H9 (cell line): ENCODE data around the gene XBP1. TPM values are rescaled to one million over a fixed set of nuclear protein-coding genes. Genes with fewer than 3 reads are reported as not detected.

ENCODE experiments used
- DNase-seq: peaks from one replicate; pipeline ENCODE4 v3.0.0-alpha.2; 2017
- H2AFZ ChIP-seq: one replicate; pipeline ENCODE4 v1.6.1; 2013; ENCODE audit warnings: mild to moderate bottlenecking, low read length, control low read depth, moderate library complexity
- H2AK5ac ChIP-seq: 2 replicates; pipeline ENCODE4 v1.6.1; 2013; ENCODE audit warnings: low read length, control low read depth, mixed read lengths; ENCODE audit not compliant: insufficient read length
- H2BK120ac ChIP-seq: one replicate; pipeline ENCODE4 v1.6.1; 2013; ENCODE audit warnings: low read depth, mild to moderate bottlenecking, low read length, control low read depth, inconsistent platforms; ENCODE audit not compliant: poor library complexity, severe bottlenecking
- H2BK12ac ChIP-seq: 2 replicates; pipeline ENCODE4 v1.6.1; 2013; ENCODE audit warnings: low read length, control low read depth, mixed read lengths, low read depth; ENCODE audit not compliant: insufficient read length
- H2BK15ac ChIP-seq: 2 replicates; pipeline ENCODE4 v1.6.1; 2013; ENCODE audit warnings: low read depth, low read length, control low read depth
- H2BK20ac ChIP-seq: one replicate; pipeline ENCODE4 v1.6.1; 2013; ENCODE audit warnings: low read depth, mild to moderate bottlenecking, low read length, control low read depth, inconsistent platforms; ENCODE audit not compliant: poor library complexity, severe bottlenecking
- H2BK5ac ChIP-seq: 2 replicates; pipeline ENCODE4 v1.6.1; 2013; ENCODE audit warnings: low read length, control low read depth, mixed read lengths; ENCODE audit not compliant: insufficient read length
- H3K14ac ChIP-seq: 2 replicates; pipeline ENCODE4 v1.6.1; 2013; ENCODE audit warnings: low read length, control low read depth; ENCODE audit not compliant: insufficient read depth
- H3K18ac ChIP-seq: 2 replicates; pipeline ENCODE4 v1.6.1; 2013; ENCODE audit warnings: low read depth, mild to moderate bottlenecking, mixed read lengths, low read length, control low read depth; ENCODE audit not compliant: insufficient read length
- H3K23ac ChIP-seq: 2 replicates; pipeline ENCODE4 v1.6.1; 2013; ENCODE audit warnings: low read length, control low read depth, mixed read lengths, low read depth; ENCODE audit not compliant: insufficient read length
- H3K23me2 ChIP-seq: 2 replicates; pipeline ENCODE4 v1.6.1; 2013; ENCODE audit warnings: low read depth, mild to moderate bottlenecking, mixed read lengths, low read length, control low read depth; ENCODE audit not compliant: insufficient read length, poor library complexity, severe bottlenecking
- H3K27ac ChIP-seq: 2 replicates; pipeline ENCODE4 v1.5.1; 2013; ENCODE audit warnings: low read length, control low read depth, mixed read lengths, low read depth; ENCODE audit not compliant: insufficient read length
- H3K27me3 ChIP-seq: 2 replicates; pipeline ENCODE4 v1.6.1; 2013; ENCODE audit warnings: low read length, control low read depth, inconsistent platforms; ENCODE audit not compliant: insufficient read depth
- H3K4ac ChIP-seq: 2 replicates; pipeline ENCODE4 v1.6.1; 2013; ENCODE audit warnings: low read depth, mild to moderate bottlenecking, control low read depth, inconsistent platforms, low read length, moderate library complexity
- H3K4me1 ChIP-seq: 2 replicates; pipeline ENCODE4 v1.6.1; 2013; ENCODE audit warnings: low read length, control low read depth, inconsistent platforms; ENCODE audit not compliant: insufficient read depth
- H3K4me2 ChIP-seq: 2 replicates; pipeline ENCODE4 v1.6.1; 2013; ENCODE audit warnings: low read length, control low read depth, mixed read lengths; ENCODE audit not compliant: insufficient read length, insufficient read depth
- H3K56ac ChIP-seq: 2 replicates; pipeline ENCODE4 v1.6.1; 2013; ENCODE audit warnings: low read depth, mild to moderate bottlenecking, mixed read lengths, low read length, control low read depth; ENCODE audit not compliant: insufficient read length
- H3K79me1 ChIP-seq: 2 replicates; pipeline ENCODE4 v1.6.1; 2013; ENCODE audit warnings: low read depth, mild to moderate bottlenecking, moderate library complexity, low read length, control low read depth, inconsistent platforms; ENCODE audit not compliant: insufficient read depth, poor library complexity, severe bottlenecking
- H3K79me2 ChIP-seq: 2 replicates; pipeline ENCODE4 v1.6.1; 2013; ENCODE audit warnings: low read length, control low read depth, inconsistent platforms; ENCODE audit not compliant: insufficient read depth
- H3K9ac ChIP-seq: 2 replicates; pipeline ENCODE4 v1.6.1; 2013; ENCODE audit warnings: low read length, control low read depth, mixed read lengths; ENCODE audit not compliant: insufficient read length; ENCODE audit errors: extremely low read depth
- H3K9me3 ChIP-seq: one replicate; pipeline ENCODE4 v1.6.1; 2013; ENCODE audit warnings: low read depth, low read length, inconsistent platforms; ENCODE audit not compliant: control insufficient read depth
- H3T11ph ChIP-seq: one replicate; pipeline ENCODE4 v1.6.1; 2013; ENCODE audit warnings: mild to moderate bottlenecking, low read length, control low read depth, inconsistent platforms
- H4K20me1 ChIP-seq: one replicate; pipeline ENCODE4 v1.6.1; 2013; ENCODE audit not compliant: control insufficient read depth, insufficient read length, insufficient read depth
- H4K5ac ChIP-seq: 2 replicates; pipeline ENCODE4 v1.6.1; 2013; ENCODE audit warnings: low read depth, mild to moderate bottlenecking, mixed read lengths, low read length, control low read depth; ENCODE audit not compliant: insufficient read length
- H4K8ac ChIP-seq: replicated peaks from 2 replicates; pipeline ENCODE4 v1.6.1; 2013; ENCODE audit warnings: low read length, control low read depth, mixed read lengths, low read depth; ENCODE audit not compliant: insufficient read length
- H4K91ac ChIP-seq: 2 replicates; pipeline ENCODE4 v1.6.1; 2013; ENCODE audit warnings: low read depth, mild to moderate bottlenecking, moderate library complexity, mixed read lengths, low read length, control low read depth; ENCODE audit not compliant: insufficient read length
- H3K27ac Mint-ChIP-seq, 3 experiments: 2 replicates in 2 of 3; 3 replicates in 1 of 3; pipeline ENCODE4 v1.8.0; 2020 to 2021; ENCODE audit warnings: mixed read lengths in 3 of 3, mild to moderate bottlenecking in 1 of 3, moderate library complexity in 1 of 3
- H3K27me3 Mint-ChIP-seq: 2 replicates; pipeline ENCODE4 v1.8.0; 2021; ENCODE audit warnings: low read depth, mild to moderate bottlenecking, moderate library complexity, mixed read lengths
- H3K36me3 Mint-ChIP-seq, 3 experiments: 2 replicates in 2 of 3; 3 replicates in 1 of 3; pipeline ENCODE4 v1.8.0; 2020 to 2021; ENCODE audit warnings: low read depth in 3 of 3, mixed read lengths in 3 of 3; ENCODE audit not compliant: insufficient read depth in 1 of 3
- H3K4me1 Mint-ChIP-seq, 2 experiments: 2 replicates each; pipeline ENCODE4 v1.8.0; 2020; ENCODE audit warnings: mixed read lengths in 2 of 2
- H3K4me3 Mint-ChIP-seq, 2 experiments: 2 replicates in 1 of 2; 3 replicates in 1 of 2; pipeline ENCODE4 v1.8.0; 2020 to 2021; ENCODE audit warnings: mild to moderate bottlenecking in 2 of 2, mixed read lengths in 2 of 2, moderate library complexity in 1 of 2
- H3K9me3 Mint-ChIP-seq, 2 experiments: 2 replicates in 1 of 2; 3 replicates in 1 of 2; pipeline ENCODE4 v1.8.0; 2020; ENCODE audit warnings: mild to moderate bottlenecking in 2 of 2, mixed read lengths in 2 of 2, moderate library complexity in 1 of 2
- WGBS: extraction: QIAGEN DNeasy Blood & Tissue Kit; methylation state at CpG from one replicate; pipeline ENCODE4 v1.1.7; 2013; ENCODE audit warnings: missing lambda C conversion rate, low lambda C conversion rate, mixed read lengths; ENCODE audit not compliant: insufficient read length; ENCODE audit errors: extremely low coverage; 5-methylcytosine and 5-hydroxymethylcytosine counted together
- total RNA-seq: library from RNA; stranded (reverse); gene quantifications from 2 replicates; pipeline ENCODE4 v1.2.1, GENCODE V29; 2021
- TF ChIP-seq, protein P1 (sequence below): fragments of 200-600 bp; sonication (generic); conservative IDR thresholded peaks from 3 replicates; pipeline ENCODE4 v1.8.0; 2021; ENCODE audit warnings: antibody characterized with exemption, mild to moderate bottlenecking

Gene XBP1
- total RNA-seq, 1 experiment from 2014 or later: 114 TPM

DNA sequence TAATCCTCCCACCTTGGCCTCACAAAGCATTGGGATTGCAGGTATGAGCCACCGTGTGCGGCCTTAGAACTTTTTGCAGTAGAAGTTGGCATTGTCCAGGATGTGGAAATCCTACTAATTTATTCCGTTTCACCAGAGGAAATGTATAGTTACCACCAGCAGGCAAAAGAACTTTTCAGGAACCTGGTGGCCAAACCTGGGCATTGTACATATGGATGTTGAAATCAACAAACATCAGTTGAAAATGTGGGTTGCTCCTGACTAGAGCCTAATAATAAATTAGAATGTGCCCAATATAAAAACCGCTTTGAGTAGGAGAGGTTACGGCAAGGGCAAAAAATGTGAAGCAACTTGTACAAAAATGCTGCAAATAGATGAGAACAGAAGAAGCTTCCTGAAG lies 40.7 kb upstream of the XBP1 start:
- TF ChIP-seq, protein P1, sequence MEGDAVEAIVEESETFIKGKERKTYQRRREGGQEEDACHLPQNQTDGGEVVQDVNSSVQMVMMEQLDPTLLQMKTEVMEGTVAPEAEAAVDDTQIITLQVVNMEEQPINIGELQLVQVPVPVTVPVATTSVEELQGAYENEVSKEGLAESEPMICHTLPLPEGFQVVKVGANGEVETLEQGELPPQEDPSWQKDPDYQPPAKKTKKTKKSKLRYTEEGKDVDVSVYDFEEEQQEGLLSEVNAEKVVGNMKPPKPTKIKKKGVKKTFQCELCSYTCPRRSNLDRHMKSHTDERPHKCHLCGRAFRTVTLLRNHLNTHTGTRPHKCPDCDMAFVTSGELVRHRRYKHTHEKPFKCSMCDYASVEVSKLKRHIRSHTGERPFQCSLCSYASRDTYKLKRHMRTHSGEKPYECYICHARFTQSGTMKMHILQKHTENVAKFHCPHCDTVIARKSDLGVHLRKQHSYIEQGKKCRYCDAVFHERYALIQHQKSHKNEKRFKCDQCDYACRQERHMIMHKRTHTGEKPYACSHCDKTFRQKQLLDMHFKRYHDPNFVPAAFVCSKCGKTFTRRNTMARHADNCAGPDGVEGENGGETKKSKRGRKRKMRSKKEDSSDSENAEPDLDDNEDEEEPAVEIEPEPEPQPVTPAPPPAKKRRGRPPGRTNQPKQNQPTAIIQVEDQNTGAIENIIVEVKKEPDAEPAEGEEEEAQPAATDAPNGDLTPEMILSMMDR: no peak; the same call in 2 of the 3 replicates
- H3K23ac ChIP-seq: no peak overlapping the region
- H3K36me3 Mint-ChIP-seq: peaks cover 0 to 1% (median 0%) of the 10 kb centered on the region in 3 experiments; a peak in 2 of 7 replicates
- H3K9me3 Mint-ChIP-seq: no peaks in the 10 kb centered on the region; a peak in 1 of 5 replicates
- no peak overlapping the region for H3K9ac ChIP-seq
- no peaks in the 10 kb centered on the region for H3K79me1 ChIP-seq
- H3K23me2 ChIP-seq: no peaks in the 10 kb centered on the region
- no peak overlapping the region for H2AFZ ChIP-seq
- H3K27me3 ChIP-seq: no peaks in the 10 kb centered on the region
- H3K4me1 ChIP-seq: no peaks in the 10 kb centered on the region
- no peak overlapping the region for H2BK5ac ChIP-seq
- H2BK15ac ChIP-seq: no peak overlapping the region
- no peak overlapping the region for H3K18ac ChIP-seq
- H2BK120ac ChIP-seq: no peak overlapping the region
- H4K91ac ChIP-seq: no peak overlapping the region
- no peak overlapping the region for H3K4me3 Mint-ChIP-seq
- H3K14ac ChIP-seq: no peak overlapping the region
- H3K4ac ChIP-seq: no peak overlapping the region
- no peak overlapping the region for H4K8ac ChIP-seq
- no peaks in the 10 kb centered on the region for H3K79me2 ChIP-seq
- H3K56ac ChIP-seq: no peak overlapping the region
- no peak overlapping the region for H3K27ac ChIP-seq
- no peak overlapping the region for H4K5ac ChIP-seq
- no peak for DNase-seq
- no CpG with 5 or more reads among the region's 5 CpGs for WGBS
- H2BK12ac ChIP-seq: no peak overlapping the region
- H3K9me3 ChIP-seq: no peaks in the 10 kb centered on the region
- H3K4me2 ChIP-seq: no peak overlapping the region
- no peak overlapping the region for H2AK5ac ChIP-seq
- no peak overlapping the region for H3T11ph ChIP-seq
- H3K27ac Mint-ChIP-seq: no peak overlapping the region
- no peaks in the 10 kb centered on the region for H4K20me1 ChIP-seq
- peaks cover 3 to 4% of the 10 kb centered on the region in 2 experiments; a peak in 2 of 4 replicates for H3K4me1 Mint-ChIP-seq
- H2BK20ac ChIP-seq: no peak overlapping the region
- H3K27me3 Mint-ChIP-seq: peaks cover 1% of the 10 kb centered on the region; the same call in 1 of the 2 replicates
